A549 treated with dexamethasone at 1 μM for 4 hours (cell line): Measurements from ENCODE around the gene TRIM64. TPM values are rescaled to one million over a fixed set of nuclear protein-coding genes. Genes with fewer than 3 reads are reported as not detected.

ENCODE experiments used
- total RNA-seq: library from RNA; stranded (reverse); fragments of 200-300 nt; extraction: Qiagen RNA extraction; gene quantifications from 5 replicates; pipeline ENCODE4 v1.2.3, GENCODE V29; 2022

TRIM64 gene
- total RNA-seq, result not detected in 5 replicates

DNA sequence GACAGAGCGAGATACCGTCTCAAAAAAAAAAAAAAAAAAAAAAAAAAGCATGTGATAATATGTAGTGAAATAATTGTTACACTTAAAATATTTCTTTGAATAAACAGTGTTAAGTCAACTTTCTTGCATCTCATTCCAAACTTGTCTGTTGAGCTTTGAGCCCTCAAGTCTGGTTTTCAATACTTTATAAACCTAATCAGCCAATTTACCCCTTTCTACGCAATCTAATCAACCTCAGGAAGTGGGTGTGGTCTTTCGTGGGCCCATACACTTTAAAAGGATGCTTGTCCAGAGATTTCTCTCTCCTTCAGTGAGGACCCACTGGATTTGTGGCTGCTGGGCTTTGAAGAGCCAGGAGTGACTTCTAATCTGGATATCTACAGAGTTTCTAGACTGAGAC, at the start of gene TRIM64:
TSS of gene TRIM64 (plus strand) at position 301 of the 400 bp plus-strand sequence. CDS start 2,467 bp downstream, outside the sequence.

DNA sequence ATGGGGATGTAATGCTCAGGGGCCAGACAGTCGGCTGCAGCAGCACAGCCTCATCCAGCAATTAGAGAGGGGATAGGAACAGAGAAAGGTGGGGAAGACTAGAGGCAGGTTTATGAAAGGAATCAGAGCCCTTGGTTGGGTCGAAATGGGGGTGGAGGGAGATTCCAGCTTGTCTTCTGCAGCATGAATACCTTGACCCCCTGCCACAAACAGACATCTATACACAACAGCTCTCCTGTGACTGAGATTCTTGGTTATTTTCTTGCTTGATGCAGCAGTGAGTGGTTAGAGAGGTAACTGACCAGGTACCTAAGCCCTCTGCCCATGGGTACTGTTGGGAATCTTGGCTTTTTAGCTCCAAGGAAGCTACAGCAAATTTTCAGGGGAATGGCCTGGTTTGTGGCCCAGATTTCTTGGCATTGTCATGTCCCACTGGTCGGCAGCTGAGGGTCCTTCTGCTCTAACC, 43.6 kb upstream of the TRIM64 start, which contains the start of gene TRIM49D1:
TSS of gene TRIM49D1 (minus strand) at position 51 of the 466 bp plus-strand sequence. CDS start 4,535 bp downstream, outside the sequence.

GRCh38 chr11:89923764-89924163, 42.1 kb upstream of the TRIM64 start, which contains the start of gene TRIM49D2:
TRIM49D2 (plus strand) TSS chr11:89924064; CDS start chr11:89926762, 2,698 bp downstream.

Other genes with a start within 250 kb of the TRIM64 start
- gene TRIM49, start 157.5 kb upstream of the TRIM64 start, total RNA-seq, result 0.05 to 0.20 TPM (median 0.17 TPM) in 5 replicates
- not detected in 5 replicates for gene TRIM64B, start 87.5 kb upstream of the TRIM64 start, total RNA-seq
- 0.11 to 0.69 TPM (median 0.28 TPM) in 5 replicates for gene TRIM49D1, start 43.8 kb upstream of the TRIM64 start, total RNA-seq
- gene TRIM49D2, start 42.0 kb upstream of the TRIM64 start, total RNA-seq, result 0.16 to 0.72 TPM (median 0.34 TPM) in 5 replicates
- gene TRIM49C, start 65.1 kb downstream of the TRIM64 start, total RNA-seq, result 0.05 to 0.07 TPM in 2 of 5 replicates, not detected in the others
- gene UBTFL1, start 119.9 kb downstream of the TRIM64 start, total RNA-seq, result not detected in 5 replicates
- gene NAALAD2, start 168.6 kb downstream of the TRIM64 start, total RNA-seq, result not detected in 5 replicates